Panc1 (cell line): ENCODE data around the gene RRBP1. TPM values are rescaled to one million over a fixed set of nuclear protein-coding genes. Genes with fewer than 3 reads are reported as not detected.

Experiments
- ATAC-seq: fragments of 200-7000 bp; cut with Tn5 transposase; 2 replicates; pipeline ENCODE4 v1.9.1; 2020; ENCODE audit warnings: mild to moderate bottlenecking, moderate library complexity
- BruUV-seq: library from RNA; stranded (reverse); fragments of 400-500 nt; replicated peaks from 2 replicates; lab custom pipeline; 2021; lab: Mats Ljungman, UMichigan
- CTCF ChIA-PET: fragments of 300-600 bp; sonication (Branson Sonifier 250); formaldehyde crosslinking; loops from one replicate; lab custom pipeline; 2022; ENCODE audit warnings: antibody characterized with exemption; lab: Charles Lee
- POLR2A ChIA-PET: fragments of 300-600 bp; sonication (Branson Sonifier 250); formaldehyde crosslinking; loops from one replicate; lab custom pipeline; 2022; ENCODE audit warnings: antibody characterized with exemption; lab: Charles Lee
- DNase-seq: peaks from one replicate; pipeline ENCODE4 v3.0.0-alpha.2; 2010; ENCODE audit warnings: low read depth, low spot score
- H3K27ac ChIP-seq: 2 replicates; pipeline ENCODE4 v1.5.1; 2011; ENCODE audit warnings: mild to moderate bottlenecking, low read length, inconsistent platforms
- H3K27me3 ChIP-seq: fragments of 200-500 bp; sonication (Bioruptor generic); 2 replicates; pipeline ENCODE4 v1.6.0; 2014; ENCODE audit warnings: low read length, inconsistent platforms; ENCODE audit not compliant: control insufficient read depth, insufficient read depth
- H3K36me3 ChIP-seq: fragments of 200-500 bp; sonication (Bioruptor generic); 2 replicates; pipeline ENCODE4 v1.5.1; 2014; ENCODE audit warnings: inconsistent platforms, mild to moderate bottlenecking, low read length, moderate library complexity; ENCODE audit not compliant: control insufficient read depth, insufficient read depth
- H3K4me1 ChIP-seq: 2 replicates; pipeline ENCODE4 v1.5.1; 2011; ENCODE audit warnings: inconsistent platforms, mild to moderate bottlenecking, low read length, moderate library complexity; ENCODE audit not compliant: control insufficient read depth, insufficient read depth
- H3K4me3 ChIP-seq, 2 experiments: 2 replicates each; pipeline ENCODE4 v1.5.1; 2011 to 2012; ENCODE audit warnings: low read depth in 2 of 2, low read length in 2 of 2, mild to moderate bottlenecking in 2 of 2, inconsistent platforms in 1 of 2, moderate library complexity in 1 of 2
- H3K9me3 ChIP-seq: fragments of 200-500 bp; sonication (Bioruptor generic); 2 replicates; pipeline ENCODE4 v1.5.1; 2014; ENCODE audit warnings: low read depth, mild to moderate bottlenecking, inconsistent platforms, low read length, moderate library complexity; ENCODE audit not compliant: control insufficient read depth, insufficient read depth
- POLR2AphosphoS5 ChIP-seq: IDR thresholded peaks from 2 replicates; pipeline ENCODE4 v1.6.1; 2012; ENCODE audit warnings: mild to moderate bottlenecking, low read depth, low read length, moderate library complexity
- SIN3A ChIP-seq: IDR thresholded peaks from 2 replicates; pipeline ENCODE4 v1.6.1; 2012; ENCODE audit warnings: low read depth, mild to moderate bottlenecking, low read length, moderate library complexity, borderline replicate concordance; ENCODE audit not compliant: insufficient read depth
- TCF7L2 ChIP-seq: IDR thresholded peaks from 2 replicates; pipeline ENCODE4 v1.6.1; 2011; ENCODE audit warnings: mild to moderate bottlenecking, low read depth, low read length, inconsistent platforms
- in situ Hi-C: cut with HindIII; loops from 2 replicates; pipeline ENCODE4 v1.10.0; 2016; ENCODE audit warnings: low sequenced_read_pairs, low pct_unique_long_range_greater_than_20kb
- intact Hi-C: fragments of 100-400 bp; cut with micrococcal nuclease; formaldehyde crosslinking; loops from one replicate; pipeline ENCODE4 v1.10.0; 2022; ENCODE audit not compliant: unreplicated experiment
- total RNA-seq: library from RNA; stranded (reverse); gene quantifications from one replicate; pipeline ENCODE4 v1.2.1, GENCODE V29; 2021; ENCODE audit not compliant: unreplicated experiment
- TF ChIP-seq, protein P1 (sequence below), 2 experiments: IDR thresholded peaks; 2 replicates each; pipeline ENCODE4 v1.6.1; 2011 to 2012; ENCODE audit warnings: low read depth in 2 of 2, control low read depth in 1 of 2, low read length in 1 of 2, mild to moderate bottlenecking in 1 of 2, moderate library complexity in 1 of 2; ENCODE audit not compliant: insufficient read depth in 1 of 2
- TF ChIP-seq, protein P2 (sequence below): fragments of 450-650 bp; IDR thresholded peaks from 2 replicates; pipeline ENCODE4 v1.5.1; 2017; ENCODE audit warnings: mild to moderate bottlenecking

Gene RRBP1
- total RNA-seq, 1 experiment from 2014 or later, result 152 TPM

DNA sequence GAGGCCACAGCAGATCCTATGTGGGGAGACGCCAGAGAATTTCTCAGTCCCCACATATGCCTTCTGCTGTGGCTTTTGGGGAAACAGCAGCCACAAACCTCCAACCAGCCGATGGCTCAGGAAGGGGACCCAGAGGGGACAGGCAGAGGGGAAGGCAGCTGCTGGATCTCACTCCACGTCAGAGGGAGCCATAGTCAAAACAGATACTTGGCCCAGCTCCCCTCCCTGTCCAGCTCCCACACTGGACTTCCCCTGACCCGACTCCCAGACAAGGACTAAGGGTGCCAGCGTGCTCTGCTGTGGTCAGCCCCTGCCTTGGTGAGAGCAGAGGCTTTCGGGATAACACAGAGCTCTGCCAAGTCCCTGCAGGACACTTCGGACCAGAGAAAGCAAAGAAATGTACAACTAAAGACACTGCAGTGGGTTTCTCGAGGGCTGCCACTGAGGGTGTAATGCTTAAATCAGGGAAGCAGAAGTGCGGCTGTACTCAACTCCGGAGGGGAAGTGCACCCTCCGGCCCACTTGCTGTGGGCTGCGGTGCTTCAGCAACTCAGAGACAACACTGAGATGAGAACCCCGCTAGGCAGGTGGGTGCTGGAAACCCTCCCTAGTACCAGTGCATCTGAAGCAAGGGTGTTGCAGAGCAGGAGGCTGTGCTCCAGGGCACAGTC lies 47.2 kb downstream of the RRBP1 start:
- BruUV-seq, result no TSS peak
- no peaks in the 10 kb centered on the region; the same call in 1 of the 2 replicates for H3K36me3 ChIP-seq
- ATAC-seq, result no peak
- POLR2A ChIA-PET, result no interaction called here
- CTCF ChIA-PET, result interaction anchor here (1.0 kb wide), 1 partner anchor 15 kb away, joined by 3 read pairs; no protein-coding TSS in a partner anchor
- no peaks in the 10 kb centered on the region for H3K4me1 ChIP-seq
- no peak for TF ChIP-seq POLR2AphosphoS5
- no peak for TF ChIP-seq TCF7L2
- TF ChIP-seq, protein P1, sequence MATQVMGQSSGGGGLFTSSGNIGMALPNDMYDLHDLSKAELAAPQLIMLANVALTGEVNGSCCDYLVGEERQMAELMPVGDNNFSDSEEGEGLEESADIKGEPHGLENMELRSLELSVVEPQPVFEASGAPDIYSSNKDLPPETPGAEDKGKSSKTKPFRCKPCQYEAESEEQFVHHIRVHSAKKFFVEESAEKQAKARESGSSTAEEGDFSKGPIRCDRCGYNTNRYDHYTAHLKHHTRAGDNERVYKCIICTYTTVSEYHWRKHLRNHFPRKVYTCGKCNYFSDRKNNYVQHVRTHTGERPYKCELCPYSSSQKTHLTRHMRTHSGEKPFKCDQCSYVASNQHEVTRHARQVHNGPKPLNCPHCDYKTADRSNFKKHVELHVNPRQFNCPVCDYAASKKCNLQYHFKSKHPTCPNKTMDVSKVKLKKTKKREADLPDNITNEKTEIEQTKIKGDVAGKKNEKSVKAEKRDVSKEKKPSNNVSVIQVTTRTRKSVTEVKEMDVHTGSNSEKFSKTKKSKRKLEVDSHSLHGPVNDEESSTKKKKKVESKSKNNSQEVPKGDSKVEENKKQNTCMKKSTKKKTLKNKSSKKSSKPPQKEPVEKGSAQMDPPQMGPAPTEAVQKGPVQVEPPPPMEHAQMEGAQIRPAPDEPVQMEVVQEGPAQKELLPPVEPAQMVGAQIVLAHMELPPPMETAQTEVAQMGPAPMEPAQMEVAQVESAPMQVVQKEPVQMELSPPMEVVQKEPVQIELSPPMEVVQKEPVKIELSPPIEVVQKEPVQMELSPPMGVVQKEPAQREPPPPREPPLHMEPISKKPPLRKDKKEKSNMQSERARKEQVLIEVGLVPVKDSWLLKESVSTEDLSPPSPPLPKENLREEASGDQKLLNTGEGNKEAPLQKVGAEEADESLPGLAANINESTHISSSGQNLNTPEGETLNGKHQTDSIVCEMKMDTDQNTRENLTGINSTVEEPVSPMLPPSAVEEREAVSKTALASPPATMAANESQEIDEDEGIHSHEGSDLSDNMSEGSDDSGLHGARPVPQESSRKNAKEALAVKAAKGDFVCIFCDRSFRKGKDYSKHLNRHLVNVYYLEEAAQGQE (IDR thresholded peaks at IDR 0.05; ENCODE audit: insufficient read depth in 1 of 2, low read depth in 2 of 2, low read length in 1 of 2), result no peak
- TF ChIP-seq, protein P2, sequence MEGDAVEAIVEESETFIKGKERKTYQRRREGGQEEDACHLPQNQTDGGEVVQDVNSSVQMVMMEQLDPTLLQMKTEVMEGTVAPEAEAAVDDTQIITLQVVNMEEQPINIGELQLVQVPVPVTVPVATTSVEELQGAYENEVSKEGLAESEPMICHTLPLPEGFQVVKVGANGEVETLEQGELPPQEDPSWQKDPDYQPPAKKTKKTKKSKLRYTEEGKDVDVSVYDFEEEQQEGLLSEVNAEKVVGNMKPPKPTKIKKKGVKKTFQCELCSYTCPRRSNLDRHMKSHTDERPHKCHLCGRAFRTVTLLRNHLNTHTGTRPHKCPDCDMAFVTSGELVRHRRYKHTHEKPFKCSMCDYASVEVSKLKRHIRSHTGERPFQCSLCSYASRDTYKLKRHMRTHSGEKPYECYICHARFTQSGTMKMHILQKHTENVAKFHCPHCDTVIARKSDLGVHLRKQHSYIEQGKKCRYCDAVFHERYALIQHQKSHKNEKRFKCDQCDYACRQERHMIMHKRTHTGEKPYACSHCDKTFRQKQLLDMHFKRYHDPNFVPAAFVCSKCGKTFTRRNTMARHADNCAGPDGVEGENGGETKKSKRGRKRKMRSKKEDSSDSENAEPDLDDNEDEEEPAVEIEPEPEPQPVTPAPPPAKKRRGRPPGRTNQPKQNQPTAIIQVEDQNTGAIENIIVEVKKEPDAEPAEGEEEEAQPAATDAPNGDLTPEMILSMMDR, result no peak
- TF ChIP-seq SIN3A, result no peak
- H3K9me3 ChIP-seq, result no peaks in the 10 kb centered on the region
- no peak for DNase-seq
- in situ Hi-C loops, result no loop called here
- intact Hi-C loops, result no loop called here
- H3K27ac ChIP-seq, result no peak overlapping the region
- H3K27me3 ChIP-seq, result no peaks in the 10 kb centered on the region
- H3K4me3 ChIP-seq, result no peak overlapping the region

DNA sequence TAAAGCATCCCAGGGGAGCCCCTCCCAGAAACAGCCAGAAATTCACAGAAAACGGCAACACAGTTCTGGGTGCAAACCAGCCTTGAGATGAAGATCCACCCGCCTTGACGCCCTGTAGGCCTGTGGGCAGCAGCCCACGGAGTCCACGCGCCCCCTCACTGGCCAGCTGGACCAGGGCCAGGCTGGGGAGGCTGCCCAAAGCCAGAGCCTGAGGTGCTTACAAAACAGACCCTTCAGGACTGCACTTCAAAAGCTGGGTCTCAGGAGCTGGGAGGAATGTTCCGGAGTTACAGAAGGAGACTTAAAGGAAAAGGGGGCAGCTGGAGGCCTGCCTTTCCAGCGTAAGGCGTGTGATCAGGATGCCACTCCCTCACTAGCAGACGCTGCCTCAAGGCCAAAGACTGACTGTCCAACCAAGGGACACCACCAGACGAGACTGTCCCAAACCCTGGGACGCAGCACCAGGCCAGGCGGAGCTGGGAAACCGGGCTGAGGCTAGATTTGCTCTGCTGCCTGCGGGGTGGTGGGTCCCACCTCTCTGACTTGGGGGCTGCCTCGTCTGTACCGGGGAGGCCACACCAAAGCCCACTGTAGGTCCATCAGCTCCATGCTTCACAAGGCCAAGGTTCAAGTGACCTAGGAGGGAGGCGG lies 48.1 kb downstream of the RRBP1 start:
- in situ Hi-C loops (no loop called here), intact Hi-C loops (no loop called here)
- DNase-seq (no peak), ATAC-seq (no peak)
- no peak for TF ChIP-seq TCF7L2
- no peak for TF ChIP-seq POLR2AphosphoS5
- TF ChIP-seq, protein P2, result no peak
- no peak for TF ChIP-seq SIN3A
- TF ChIP-seq, protein P1 (IDR thresholded peaks at IDR 0.05; ENCODE audit: insufficient read depth in 1 of 2, low read depth in 2 of 2, low read length in 1 of 2), result no peak
- ChIA-PET CTCF (interaction anchor here (1.0 kb wide), 1 partner anchor 15 kb away, joined by 3 read pairs; no protein-coding TSS in a partner anchor), POLR2A (no interaction called here)
- H3K27ac ChIP-seq, result no peak overlapping the region
- H3K27me3 ChIP-seq, result no peaks in the 10 kb centered on the region
- H3K4me1 ChIP-seq, result no peaks in the 10 kb centered on the region
- no peaks in the 10 kb centered on the region; the same call in 1 of the 2 replicates for H3K36me3 ChIP-seq
- no peaks in the 10 kb centered on the region for H3K9me3 ChIP-seq
- BruUV-seq, result no TSS peak
- H3K4me3 ChIP-seq, result no peak overlapping the region
